Osteocyte (in vitro differentiated cells): ENCODE data around the gene NCBP2L. TPM values are rescaled to one million over a fixed set of nuclear protein-coding genes. Genes with fewer than 3 reads are reported as not detected.

Experiments
- DNase-seq: peaks from one replicate; pipeline ENCODE4 v3.0.0; 2021; ENCODE audit warnings: mixed read lengths; ENCODE audit not compliant: unreplicated experiment; ENCODE audit errors: extremely low spot score
- H3K27ac Mint-ChIP-seq: one replicate; pipeline ENCODE4 v1.8.0; 2021; ENCODE audit warnings: mild to moderate bottlenecking, mixed read lengths; ENCODE audit not compliant: unreplicated experiment
- H3K27me3 Mint-ChIP-seq: one replicate; pipeline ENCODE4 v1.8.0; 2021; ENCODE audit warnings: mixed read lengths; ENCODE audit not compliant: unreplicated experiment
- H3K36me3 Mint-ChIP-seq: one replicate; pipeline ENCODE4 v1.8.0; 2021; ENCODE audit warnings: mixed read lengths; ENCODE audit not compliant: unreplicated experiment
- H3K4me1 Mint-ChIP-seq: one replicate; pipeline ENCODE4 v1.8.0; 2021; ENCODE audit warnings: mixed read lengths; ENCODE audit not compliant: unreplicated experiment
- H3K4me3 Mint-ChIP-seq: one replicate; pipeline ENCODE4 v1.8.0; 2021; ENCODE audit warnings: mild to moderate bottlenecking, moderate library complexity, mixed read lengths; ENCODE audit not compliant: unreplicated experiment
- H3K9me3 Mint-ChIP-seq: one replicate; pipeline ENCODE4 v1.8.0; 2021; ENCODE audit warnings: mixed read lengths; ENCODE audit not compliant: unreplicated experiment
- CTCF ChIP-seq: fragments of 200-600 bp; sonication (generic); IDR thresholded peaks from 2 replicates; pipeline ENCODE4 v1.5.0; 2021; ENCODE audit warnings: antibody characterized with exemption, mild to moderate bottlenecking, moderate library complexity
- total RNA-seq: library from RNA; stranded (reverse); gene quantifications from 2 replicates; pipeline ENCODE4 v1.2.1, GENCODE V29; 2021

The NCBP2L gene
- total RNA-seq, 1 donor from 2014 or later: not detected

DNA sequence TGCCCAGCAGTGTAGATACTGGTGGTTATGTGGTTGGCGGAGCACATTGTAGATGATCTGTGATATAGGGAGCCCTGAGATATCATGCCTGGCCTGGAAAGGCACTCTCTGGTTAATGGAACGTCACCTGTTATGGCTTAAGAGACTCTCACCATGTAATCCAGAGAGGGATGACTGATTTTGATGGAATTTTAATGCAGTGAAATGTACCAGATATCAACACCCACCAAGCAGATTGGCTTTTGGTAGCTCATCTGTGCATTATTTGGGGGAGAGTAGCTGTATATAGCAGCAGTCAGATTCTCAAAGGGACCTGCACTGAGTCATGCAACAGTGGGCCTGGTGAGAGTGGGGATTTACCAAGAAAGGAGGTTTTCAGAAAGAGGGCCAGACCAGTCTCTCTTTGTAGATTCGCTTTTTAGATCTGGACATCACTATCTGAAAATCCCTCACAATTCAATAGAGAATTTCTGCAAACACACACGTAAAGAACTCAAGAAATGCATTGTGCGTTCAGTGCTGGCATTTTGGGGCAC, 19.2 kb upstream of the NCBP2L start:
- Mint-ChIP-seq H3K27me3 (no peaks in the 10 kb centered on the region), H3K4me3 (no peak overlapping the region), H3K27ac (no peak overlapping the region), H3K4me1 (peaks cover 7% of the 10 kb centered on the region), H3K9me3 (peaks cover 3% of the 10 kb centered on the region), H3K36me3 (no peaks in the 10 kb centered on the region)
- no peak for TF ChIP-seq CTCF
- DNase-seq: no peak

- no peaks in the 10 kb centered on the region for H3K36me3 Mint-ChIP-seq
- peaks cover 3% of the 10 kb centered on the region for H3K9me3 Mint-ChIP-seq
- H3K27ac Mint-ChIP-seq: no peak overlapping the region
- DNase-seq: no peak
- peaks cover 12% of the 10 kb centered on the region for H3K4me1 Mint-ChIP-seq
- TF ChIP-seq CTCF: no peak
- H3K4me3 Mint-ChIP-seq: no peak overlapping the region
- no peaks in the 10 kb centered on the region for H3K27me3 Mint-ChIP-seq
Observed at GRCh38 chrX:107760304-107761077, 17.0 kb upstream of the NCBP2L start.

GRCh38 chrX:107763647-107764046, 13.9 kb upstream of the NCBP2L start:
- Mint-ChIP-seq H3K4me3 (no peak overlapping the region), H3K27ac (no peak overlapping the region), H3K27me3 (no peaks in the 10 kb centered on the region), H3K4me1 (peaks cover 13% of the 10 kb centered on the region), H3K36me3 (no peaks in the 10 kb centered on the region), H3K9me3 (peaks cover 3% of the 10 kb centered on the region)
- no peak for DNase-seq
- TF ChIP-seq CTCF: no peak

- Mint-ChIP-seq H3K4me1 (peaks cover 13% of the 10 kb centered on the region), H3K9me3 (no peaks in the 10 kb centered on the region), H3K27me3 (no peaks in the 10 kb centered on the region), H3K27ac (no peak overlapping the region), H3K4me3 (no peak overlapping the region), H3K36me3 (no peaks in the 10 kb centered on the region)
- DNase-seq: no peak
- no peak for TF ChIP-seq CTCF
Observed at GRCh38 chrX:107764845-107765608, 12.5 kb upstream of the NCBP2L start.
